ENCODE data around the gene DGCR6.
"Not testable (repeated sequence)": the region's sequence is repeated elsewhere in the genome, so short reads cannot be mapped to it uniquely, and the experiment has no call there.

The DGCR6 gene

DNA sequence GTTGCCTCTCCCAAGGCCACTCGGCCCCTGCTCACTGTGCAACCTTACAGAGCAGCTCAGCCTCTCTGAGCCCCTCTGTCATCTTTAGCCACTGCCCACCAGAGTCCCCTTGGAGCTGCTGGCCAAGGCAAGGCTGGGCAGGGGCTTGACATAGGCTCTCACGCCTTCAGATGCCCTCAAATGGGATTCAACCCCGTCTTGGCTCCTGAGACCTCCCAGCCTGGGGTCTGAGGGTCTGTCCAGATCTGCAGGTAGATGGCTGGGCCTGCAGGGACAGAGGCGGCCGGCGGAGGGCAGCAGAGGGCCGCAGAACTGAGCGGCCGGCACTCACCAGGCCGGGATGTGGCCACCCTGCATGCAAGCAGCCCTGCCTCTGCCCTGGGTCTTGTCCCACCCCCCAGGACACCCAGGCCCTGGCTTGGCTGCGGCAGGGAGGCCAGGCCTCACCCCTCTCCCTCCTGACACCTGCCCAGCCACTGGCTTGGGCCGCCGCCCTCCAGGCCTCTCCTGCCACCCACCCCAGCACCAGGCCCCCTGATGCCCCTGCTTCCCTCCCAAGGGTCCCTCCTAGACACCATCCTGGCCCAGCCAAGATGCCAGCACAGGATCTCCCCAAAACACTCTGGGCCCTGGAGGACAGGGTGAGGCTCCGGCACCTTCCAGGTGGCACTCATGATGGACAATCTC lies 48.3 kb downstream of the DGCR6 start:
- TF ChIP-seq, protein P1, sequence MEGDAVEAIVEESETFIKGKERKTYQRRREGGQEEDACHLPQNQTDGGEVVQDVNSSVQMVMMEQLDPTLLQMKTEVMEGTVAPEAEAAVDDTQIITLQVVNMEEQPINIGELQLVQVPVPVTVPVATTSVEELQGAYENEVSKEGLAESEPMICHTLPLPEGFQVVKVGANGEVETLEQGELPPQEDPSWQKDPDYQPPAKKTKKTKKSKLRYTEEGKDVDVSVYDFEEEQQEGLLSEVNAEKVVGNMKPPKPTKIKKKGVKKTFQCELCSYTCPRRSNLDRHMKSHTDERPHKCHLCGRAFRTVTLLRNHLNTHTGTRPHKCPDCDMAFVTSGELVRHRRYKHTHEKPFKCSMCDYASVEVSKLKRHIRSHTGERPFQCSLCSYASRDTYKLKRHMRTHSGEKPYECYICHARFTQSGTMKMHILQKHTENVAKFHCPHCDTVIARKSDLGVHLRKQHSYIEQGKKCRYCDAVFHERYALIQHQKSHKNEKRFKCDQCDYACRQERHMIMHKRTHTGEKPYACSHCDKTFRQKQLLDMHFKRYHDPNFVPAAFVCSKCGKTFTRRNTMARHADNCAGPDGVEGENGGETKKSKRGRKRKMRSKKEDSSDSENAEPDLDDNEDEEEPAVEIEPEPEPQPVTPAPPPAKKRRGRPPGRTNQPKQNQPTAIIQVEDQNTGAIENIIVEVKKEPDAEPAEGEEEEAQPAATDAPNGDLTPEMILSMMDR (conservative IDR thresholded peaks at IDR 0.05), result peak; percentile 81
- H3K27ac ChIP-seq, result not testable (repeated sequence)

DNA sequence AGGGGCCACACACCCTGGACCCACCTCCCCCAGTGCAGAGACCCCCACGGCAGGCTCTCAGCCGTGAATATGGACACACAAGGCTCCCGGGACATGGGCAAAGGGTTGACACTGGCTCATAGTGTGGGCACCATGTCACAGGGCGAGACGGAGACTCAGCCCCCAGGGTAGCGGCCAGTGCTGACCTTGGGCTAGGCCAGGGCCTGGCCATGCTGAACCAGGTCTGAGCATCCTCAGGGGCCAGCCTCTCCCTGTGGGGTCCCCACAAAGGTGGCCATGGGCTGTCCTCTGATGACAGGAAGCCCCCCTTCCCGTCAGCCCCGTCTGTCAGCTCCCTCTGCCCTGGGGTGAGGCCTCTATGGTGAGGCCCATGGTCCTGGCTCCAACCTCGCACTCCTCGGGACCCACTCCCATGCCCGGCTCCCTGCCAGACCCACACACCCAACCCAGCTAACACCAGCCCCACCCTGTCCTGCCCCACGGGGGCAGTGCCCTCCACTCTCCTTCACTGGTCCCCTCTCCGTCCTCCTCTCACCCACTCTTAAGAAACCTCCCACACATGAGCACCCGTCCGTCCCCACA lies 49.0 kb downstream of the DGCR6 start:
- TF ChIP-seq, protein P1 (conservative IDR thresholded peaks at IDR 0.05), result no peak
- TF ChIP-seq ZFX (IDR thresholded peaks at IDR 0.05), result no peak
- H3K27ac ChIP-seq, result no peak overlapping the region

DNA sequence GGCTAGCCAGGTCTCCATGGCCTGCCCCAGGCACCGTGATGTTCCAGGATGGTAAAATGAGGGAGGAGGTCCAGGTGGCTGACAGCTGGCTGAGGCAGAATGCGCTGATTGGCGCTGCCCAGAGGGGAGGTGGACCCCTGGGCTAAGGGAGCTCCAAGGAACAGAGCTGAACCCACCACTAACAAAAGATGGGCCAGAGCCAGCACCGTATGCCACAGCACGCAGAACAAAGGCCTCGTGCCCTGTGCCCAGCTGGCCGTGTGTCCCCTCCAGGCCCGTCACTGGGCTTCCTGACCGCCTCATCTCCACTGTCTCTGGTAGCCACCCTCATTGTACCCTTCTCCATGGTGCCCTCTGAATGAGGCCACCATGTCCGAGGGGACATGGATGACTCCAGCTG lies 49.6 kb downstream of the DGCR6 start:
- H3K27ac ChIP-seq, result no peak overlapping the region
- TF ChIP-seq ZFX (IDR thresholded peaks at IDR 0.05), result no peak
- TF ChIP-seq, protein P1 (conservative IDR thresholded peaks at IDR 0.05), result no peak

DNA sequence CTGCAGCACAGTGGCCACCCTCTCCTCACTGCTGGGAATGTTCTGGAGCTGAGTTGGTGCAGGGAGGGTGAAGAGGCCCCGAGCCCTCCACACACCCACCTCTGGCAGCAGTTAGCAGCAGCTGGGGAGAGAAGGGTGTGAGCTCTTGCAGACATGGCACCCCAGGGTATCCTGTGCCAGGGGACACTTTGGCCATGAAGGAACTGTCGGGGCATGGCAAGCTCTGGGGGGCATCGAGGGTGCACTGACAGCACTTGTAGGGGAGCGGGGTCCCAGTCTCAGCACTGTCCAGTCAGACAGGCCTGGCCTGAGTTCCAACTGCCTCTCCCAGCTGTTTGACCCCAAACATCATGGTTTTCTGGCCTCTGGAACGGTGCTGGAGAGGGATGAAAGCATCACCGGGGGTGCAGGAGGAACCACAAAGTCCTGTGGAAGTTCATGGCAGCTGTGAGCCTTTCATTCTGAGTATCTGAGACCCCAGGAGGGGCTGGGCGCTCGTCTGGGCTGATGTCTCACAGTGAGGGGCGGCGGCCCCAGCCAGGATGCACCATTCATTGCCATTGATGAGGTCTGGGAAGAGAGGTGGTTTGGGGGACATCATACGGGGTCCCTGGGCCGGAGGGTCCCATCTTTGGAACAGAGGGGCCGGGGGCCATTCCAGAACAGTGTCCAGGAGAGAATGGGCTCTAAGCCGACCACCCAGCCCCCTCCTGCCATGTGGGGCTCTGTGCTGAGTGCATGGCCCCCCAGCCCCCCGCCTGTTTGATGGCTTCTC lies 50.2 kb downstream of the DGCR6 start:
- not testable (repeated sequence) for H3K27ac ChIP-seq

DNA sequence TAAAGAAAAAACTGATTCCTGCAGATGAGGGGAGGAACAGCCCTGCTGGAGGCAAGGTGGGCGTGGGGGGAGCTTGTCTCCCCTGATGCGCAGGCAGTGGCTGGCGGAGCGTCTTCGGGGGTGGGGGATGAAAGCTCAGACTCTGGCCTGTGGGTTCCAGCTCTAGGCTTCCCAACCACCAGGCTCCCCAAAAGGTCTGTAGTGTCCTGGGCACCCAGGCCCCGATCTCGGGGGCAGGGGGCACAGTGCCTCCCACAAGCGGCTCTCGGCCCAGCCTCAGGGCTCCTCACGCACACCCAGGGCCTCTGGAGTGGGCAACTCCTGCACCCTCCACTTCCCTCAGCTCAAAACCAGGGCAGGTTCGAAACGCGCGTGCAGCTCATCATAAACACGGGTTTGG lies 50.8 kb downstream of the DGCR6 start:
- not testable (repeated sequence) for H3K27ac ChIP-seq

DNA sequence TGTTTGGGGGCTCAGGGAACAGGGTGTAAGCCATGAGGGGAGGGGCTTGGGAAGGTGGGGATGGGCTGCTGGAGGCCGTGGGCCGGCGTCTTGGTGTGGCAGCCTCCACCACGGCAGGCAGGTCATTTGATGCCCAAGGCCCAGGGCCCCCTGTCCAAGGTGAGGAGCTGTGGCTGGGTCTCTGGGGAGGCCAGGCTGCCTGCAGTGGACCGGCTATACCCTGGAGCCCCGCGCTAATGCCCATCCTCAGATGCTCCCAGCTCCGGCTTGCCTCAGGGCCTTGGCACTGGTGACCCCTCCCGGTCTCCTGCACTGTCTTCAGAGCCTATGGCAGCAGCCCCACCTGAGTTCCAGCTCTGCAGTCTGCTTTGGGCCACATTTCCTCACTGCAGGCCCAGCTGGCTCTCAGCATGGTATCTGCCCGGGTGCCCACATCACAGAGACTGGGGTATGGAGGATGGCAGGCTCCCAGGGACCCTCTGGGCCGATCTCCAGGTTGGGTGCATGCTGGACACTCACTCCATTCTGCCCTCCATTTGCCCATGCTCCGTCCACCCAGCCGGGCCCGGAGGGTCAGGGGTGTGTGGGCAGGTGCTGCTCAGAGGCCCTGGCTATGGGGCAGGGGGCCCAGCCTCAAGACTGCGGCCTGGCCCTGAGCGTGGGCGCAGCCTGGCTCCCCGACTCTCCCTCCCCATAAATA lies 51.7 kb downstream of the DGCR6 start:
- not testable (repeated sequence) for H3K27ac ChIP-seq

DNA sequence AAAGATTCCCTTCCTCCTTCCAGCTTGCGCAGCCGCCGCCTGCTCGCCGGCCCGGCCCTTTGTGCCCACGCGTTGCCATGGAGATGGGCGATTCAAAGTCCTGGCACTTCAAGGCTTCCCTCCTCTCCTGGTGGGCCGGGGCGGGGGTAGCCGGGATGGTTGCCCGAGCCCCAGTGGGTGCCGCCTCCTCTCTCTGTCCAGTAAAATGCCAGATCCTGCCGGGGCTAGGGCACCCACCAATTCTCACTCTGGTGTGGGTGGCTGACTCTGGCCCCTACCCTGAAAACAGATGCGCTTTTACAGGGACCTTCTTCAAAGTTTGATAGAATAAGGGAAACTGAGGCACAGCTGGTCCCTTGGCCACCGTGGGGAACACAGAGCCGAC lies 52.2 kb downstream of the DGCR6 start:
- H3K27ac ChIP-seq, result not testable (repeated sequence)

DNA sequence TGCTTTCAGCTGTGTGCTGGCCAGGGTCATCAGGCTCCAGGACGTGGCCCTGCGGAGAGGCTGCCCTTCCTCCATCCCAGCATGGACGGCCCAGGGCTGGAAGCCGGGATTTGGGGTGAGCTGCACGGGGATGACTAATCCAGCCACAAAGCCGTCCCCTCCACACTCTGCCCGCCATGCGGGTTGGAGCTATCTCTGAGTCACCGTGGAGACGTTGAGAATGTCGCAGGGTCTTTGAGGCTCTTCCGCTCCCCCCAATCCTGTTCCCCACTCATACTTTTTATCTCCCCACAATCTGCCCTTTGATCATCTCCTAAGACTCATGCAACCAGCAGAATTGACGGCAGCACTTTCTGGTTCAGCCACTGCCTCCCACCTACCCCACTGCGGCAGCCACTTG lies 52.6 kb downstream of the DGCR6 start:
- not testable (repeated sequence) for H3K27ac ChIP-seq

DNA sequence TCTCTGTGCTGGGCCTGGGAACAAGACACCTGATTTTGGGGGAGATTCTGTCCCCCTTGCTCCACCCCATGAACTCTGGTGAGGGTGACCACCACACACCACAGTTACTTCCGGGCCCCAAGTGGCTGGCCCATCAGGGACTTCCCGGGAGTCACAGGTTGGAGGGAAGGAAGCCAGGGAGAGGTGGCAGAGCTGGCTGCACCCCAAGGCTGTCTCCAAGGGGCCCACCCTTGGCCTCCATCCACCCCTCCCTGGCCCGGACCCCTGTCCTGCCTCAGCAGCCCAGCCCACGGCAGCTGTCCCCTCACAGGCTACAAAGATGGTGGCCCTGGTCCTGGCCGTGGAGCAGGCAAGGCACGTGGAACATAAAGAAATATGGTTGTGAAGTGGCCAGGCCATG lies 53.1 kb downstream of the DGCR6 start:
- H3K27ac ChIP-seq, result not testable (repeated sequence)

DNA sequence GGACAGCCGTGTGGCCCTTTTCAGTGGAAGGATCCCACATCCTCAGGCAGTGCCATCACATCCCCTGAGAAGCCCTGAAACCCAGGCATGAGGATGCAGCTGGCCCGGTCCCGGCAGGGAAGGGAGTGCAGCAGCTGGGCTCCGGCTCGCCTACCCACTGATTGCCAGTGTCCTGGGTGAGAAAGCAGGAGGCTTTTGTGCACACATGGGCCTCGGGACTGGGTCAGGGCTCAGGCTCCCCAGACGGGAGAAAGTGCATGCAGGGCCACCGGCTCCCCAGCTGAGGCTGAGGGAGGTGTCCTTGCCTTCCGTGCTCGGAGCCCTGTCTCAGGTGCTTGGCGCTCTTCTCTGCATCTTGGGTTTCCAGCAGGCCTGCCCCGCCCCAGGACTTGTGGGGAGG lies 53.6 kb downstream of the DGCR6 start:
- not testable (repeated sequence) for H3K27ac ChIP-seq

DNA sequence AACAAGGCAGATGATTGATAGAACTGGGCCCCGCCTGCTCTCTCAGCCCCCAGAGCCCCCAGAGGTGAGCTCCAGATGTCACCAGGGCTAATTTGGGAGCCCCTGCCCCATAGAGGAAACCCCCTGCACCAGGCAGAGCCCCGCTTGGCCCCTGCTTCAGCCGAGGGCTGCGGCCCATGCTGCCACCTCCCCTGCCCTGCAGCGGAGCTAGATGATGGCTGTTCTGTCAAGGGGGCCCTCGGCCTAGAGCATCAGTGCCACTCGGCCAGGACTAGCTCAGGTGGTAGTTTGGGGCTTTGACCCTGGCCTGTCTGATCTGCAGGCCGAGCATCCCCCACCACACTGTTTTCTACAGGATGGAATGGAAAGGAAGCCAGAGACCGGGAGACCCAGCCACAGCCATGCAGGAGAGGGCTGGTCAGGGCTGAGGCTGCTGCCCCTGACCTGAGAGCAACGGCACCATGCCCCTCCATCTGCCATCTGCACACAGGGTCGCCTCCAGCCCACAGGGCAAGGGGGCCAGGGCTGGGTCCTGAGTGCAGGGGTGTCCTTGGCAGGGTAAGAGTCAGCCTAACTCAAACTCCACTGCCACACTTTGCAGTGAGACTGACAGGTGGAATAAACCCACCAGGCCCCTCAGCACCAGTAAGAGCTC lies 54.2 kb downstream of the DGCR6 start:
- H3K27ac ChIP-seq, result not testable (repeated sequence)

DNA sequence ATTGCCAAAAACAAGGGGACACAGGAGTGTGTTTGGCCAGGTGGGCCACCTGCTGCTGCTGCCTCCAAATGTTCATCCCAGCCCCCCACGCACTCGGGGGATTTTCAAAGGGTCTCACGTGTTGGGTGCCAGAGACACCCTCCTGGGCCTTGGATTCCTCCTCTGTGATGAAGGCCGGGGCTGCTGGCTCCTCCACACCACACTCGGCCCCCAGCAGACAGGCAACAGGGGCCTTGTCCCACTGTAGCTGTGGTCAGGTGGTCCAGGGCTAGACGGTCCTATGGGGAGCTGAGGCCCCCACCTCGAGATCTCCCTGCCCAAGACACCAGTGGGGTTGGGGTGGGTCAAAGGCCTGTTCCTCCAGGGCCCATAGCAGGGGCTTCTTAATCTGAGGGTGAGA lies 55.1 kb downstream of the DGCR6 start:
- not testable (repeated sequence) for H3K27ac ChIP-seq

Measured in C4-2B (cell line).